HepG2 (cell line): ENCODE measurements around the gene TAS2R40. TPM values are rescaled to one million over a fixed set of nuclear protein-coding genes. Genes with fewer than 3 reads are reported as not detected.

ENCODE experiments used
- ARNT2 ChIP-seq: sonication (generic); formaldehyde crosslinking; IDR thresholded peaks from 2 replicates; pipeline ENCODE4 v1.8.0; 2022; ENCODE audit warnings: mild to moderate bottlenecking, low read depth, missing genetic modification reagents, moderate library complexity
- ATF7 ChIP-seq, 2 experiments: fragments of 450-650 bp in 1 of 2; sonication (generic) in 1 of 2; formaldehyde crosslinking in 1 of 2; IDR thresholded peaks; 2 replicates each; pipeline versions ENCODE4 v1.4.0 to v1.6.1; 2016 to 2020; ENCODE audit warnings: antibody characterized with exemption in 1 of 2, mild to moderate bottlenecking in 1 of 2, missing genetic modification reagents in 1 of 2
- CTCF ChIP-seq: sonication (generic); formaldehyde crosslinking; IDR thresholded peaks from 2 replicates; pipeline ENCODE4 v1.5.0; 2020; ENCODE audit warnings: mild to moderate bottlenecking, missing genetic modification reagents, moderate library complexity
- EZH2 ChIP-seq: conservative IDR thresholded peaks from 2 replicates; pipeline ENCODE4 v1.6.1; 2012; ENCODE audit warnings: mild to moderate bottlenecking, low read depth, low read length, moderate library complexity
- GLI4 ChIP-seq: sonication (generic); formaldehyde crosslinking; IDR thresholded peaks from 2 replicates; pipeline ENCODE4 v1.5.1; 2020; ENCODE audit warnings: missing genetic modification reagents, mild to moderate bottlenecking, moderate library complexity, borderline replicate concordance
- MIER3 ChIP-seq: IDR thresholded peaks from 2 replicates; pipeline ENCODE4 v1.6.1; 2016; ENCODE audit warnings: missing compliant biosample characterization, borderline replicate concordance
- MZF1 ChIP-seq: sonication (generic); formaldehyde crosslinking; IDR thresholded peaks from 2 replicates; pipeline ENCODE4 v1.8.1; 2023; ENCODE audit warnings: mild to moderate bottlenecking, missing genetic modification reagents, borderline replicate concordance
- NONO ChIP-seq, 2 experiments: fragments of 450-650 bp in 1 of 2; sonication (generic) in 1 of 2; formaldehyde crosslinking in 1 of 2; IDR thresholded peaks in 1 of 2; conservative IDR thresholded peaks in 1 of 2; 2 replicates each; pipeline versions ENCODE4 v1.6.1 to v1.8.0; 2017 to 2022; ENCODE audit warnings: mild to moderate bottlenecking in 1 of 2, missing genetic modification reagents in 1 of 2, moderate library complexity in 1 of 2
- PHF5A ChIP-seq: IDR thresholded peaks from one replicate; pipeline ENCODE4 v1.6.1; 2018; ENCODE audit warnings: low read depth, missing genetic modification reagents; ENCODE audit not compliant: unreplicated experiment
- SNAPC4 ChIP-seq: sonication (generic); formaldehyde crosslinking; IDR thresholded peaks from 2 replicates; pipeline ENCODE4 v1.4.0; 2020; ENCODE audit warnings: mild to moderate bottlenecking, missing genetic modification reagents
- SP4 ChIP-seq: sonication (generic); formaldehyde crosslinking; IDR thresholded peaks from 2 replicates; pipeline ENCODE4 v1.8.1; 2023; ENCODE audit warnings: mild to moderate bottlenecking, missing genetic modification reagents
- TFDP1 ChIP-seq: IDR thresholded peaks from 2 replicates; pipeline ENCODE4 v1.6.1; 2016; ENCODE audit warnings: missing compliant biosample characterization, missing genetic modification reagents, borderline replicate concordance
- ZNF501 ChIP-seq: sonication (generic); formaldehyde crosslinking; IDR thresholded peaks from 2 replicates; pipeline ENCODE4 v1.5.1; 2020; ENCODE audit warnings: mild to moderate bottlenecking, moderate library complexity, missing genetic modification reagents
- polyA plus RNA-seq, 8 experiments: library from polyadenylated mRNA; depleted of rRNA in 3 of 8; stranded (reverse) in 7 of 8; unstranded in 1 of 8; fragments of >200 nt; fragmentation: Illumina TruSeq in 4 of 8; extraction: Trizol in 4 of 8; gene quantifications; 2 replicates each; pipeline versions ENCODE4 v1.2.1 to v1.2.3, GENCODE V29; 2011 to 2016; ENCODE audit warnings: low read depth in 4 of 8, missing spikeins in 1 of 8, mixed read lengths in 1 of 8; ENCODE audit not compliant: insufficient read depth in 1 of 8
- total RNA-seq, 5 experiments: library from RNA; depleted of rRNA; stranded (reverse); fragments of >200 nt; fragmentation: Illumina TruSeq; extraction: Trizol; gene quantifications; 2 replicates each; pipeline ENCODE4 v1.2.3, GENCODE V29; 2016; ENCODE audit warnings: low read depth in 1 of 5
- TF ChIP-seq, protein P1 (sequence below): IDR thresholded peaks from 2 replicates; pipeline ENCODE4 v1.6.1; 2016; ENCODE audit warnings: control low read depth
- TF ChIP-seq, protein P2 (sequence below): IDR thresholded peaks from 2 replicates; pipeline ENCODE4 v1.6.1; 2012; ENCODE audit warnings: low read depth, low read length, improper control_type of control experiment

The TAS2R40 gene
- total and polyA plus RNA-seq, 2 of the 13 experiments (the other 11 are each of a cell fraction or from before 2014, with no cell fraction given): not detected

DNA sequence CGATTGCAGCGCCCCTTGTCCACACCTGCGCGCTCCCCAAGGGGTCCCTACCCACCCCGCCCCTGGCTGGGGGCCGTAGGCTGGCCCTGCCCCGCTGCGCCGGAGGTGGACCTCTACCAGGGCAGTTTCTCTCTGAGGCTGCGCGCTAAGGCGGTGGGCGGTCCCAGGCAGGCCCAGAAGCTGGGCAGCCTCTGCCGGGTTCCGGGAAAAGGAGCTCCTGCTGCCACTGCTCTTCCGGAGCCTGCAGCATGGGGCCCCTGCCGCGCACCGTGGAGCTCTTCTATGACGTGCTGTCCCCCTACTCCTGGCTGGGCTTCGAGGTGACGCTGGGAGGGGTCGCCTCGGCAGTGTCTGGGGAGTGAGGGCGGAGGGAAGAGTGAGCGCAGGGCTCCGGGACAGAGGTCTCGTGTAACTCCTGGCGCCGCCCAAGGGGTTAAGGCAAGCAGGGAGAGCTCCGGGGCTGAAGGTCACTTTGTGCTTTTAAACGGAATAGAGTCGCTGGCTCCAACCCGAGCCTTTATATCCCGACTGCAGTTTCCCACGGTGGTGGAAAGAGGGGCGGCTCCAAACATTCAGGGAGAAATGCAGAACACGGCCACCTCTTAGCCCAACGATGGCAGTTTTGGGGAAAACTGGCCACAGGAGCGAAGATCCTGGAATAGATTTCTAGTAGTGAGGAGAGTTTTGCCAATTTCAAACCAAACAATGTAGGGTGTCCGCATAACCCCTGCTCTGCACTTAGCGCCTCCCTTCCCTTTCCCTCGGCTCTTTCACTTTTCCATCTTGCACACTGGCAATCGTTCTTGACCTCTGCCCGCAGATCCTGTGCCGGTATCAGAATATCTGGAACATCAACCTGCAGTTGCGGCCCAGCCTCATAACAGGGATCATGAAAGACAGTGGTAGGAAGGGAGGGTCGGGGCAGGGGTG, 41.7 kb downstream of the TAS2R40 start, which contains the start of gene GSTK1 (continued):
- TF ChIP-seq SNAPC4 (CRISPR knock-in tag) (peak; percentile 61; the same call in 1 of the 2 replicates), ZNF501 (CRISPR knock-in tag) (peak; percentile 44; the same call in 1 of the 2 replicates), CTCF (peak; percentile 32), EZH2 (no peak), ATF7 (IDR thresholded peaks at IDR 0.05) (no peak), ATF7 (CRISPR knock-in tag; IDR thresholded peaks at IDR 0.05) (no peak), ARNT2 (CRISPR knock-in tag) (peak; percentile 80), MZF1 (CRISPR knock-in tag) (no peak), NONO (IDR thresholded peaks at IDR 0.05) (no peak), NONO (CRISPR knock-in tag; conservative IDR thresholded peaks at IDR 0.05) (peak; percentile 59; the same call in 1 of the 2 replicates), MIER3 (CRISPR knock-in tag) (peak; percentile 20; the same call in 1 of the 2 replicates), GLI4 (CRISPR knock-in tag) (no peak), PHF5A (CRISPR knock-in tag) (peak; percentile 67), SP4 (CRISPR knock-in tag) (peak; percentile 41; the same call in 1 of the 2 replicates), TFDP1 (peak; percentile 28; the same call in 1 of the 2 replicates)
- TF ChIP-seq, protein P1, sequence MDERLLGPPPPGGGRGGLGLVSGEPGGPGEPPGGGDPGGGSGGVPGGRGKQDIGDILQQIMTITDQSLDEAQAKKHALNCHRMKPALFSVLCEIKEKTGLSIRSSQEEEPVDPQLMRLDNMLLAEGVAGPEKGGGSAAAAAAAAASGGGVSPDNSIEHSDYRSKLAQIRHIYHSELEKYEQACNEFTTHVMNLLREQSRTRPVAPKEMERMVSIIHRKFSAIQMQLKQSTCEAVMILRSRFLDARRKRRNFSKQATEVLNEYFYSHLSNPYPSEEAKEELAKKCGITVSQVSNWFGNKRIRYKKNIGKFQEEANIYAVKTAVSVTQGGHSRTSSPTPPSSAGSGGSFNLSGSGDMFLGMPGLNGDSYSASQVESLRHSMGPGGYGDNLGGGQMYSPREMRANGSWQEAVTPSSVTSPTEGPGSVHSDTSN (CRISPR knock-in tag): no peak
- TF ChIP-seq, protein P2, sequence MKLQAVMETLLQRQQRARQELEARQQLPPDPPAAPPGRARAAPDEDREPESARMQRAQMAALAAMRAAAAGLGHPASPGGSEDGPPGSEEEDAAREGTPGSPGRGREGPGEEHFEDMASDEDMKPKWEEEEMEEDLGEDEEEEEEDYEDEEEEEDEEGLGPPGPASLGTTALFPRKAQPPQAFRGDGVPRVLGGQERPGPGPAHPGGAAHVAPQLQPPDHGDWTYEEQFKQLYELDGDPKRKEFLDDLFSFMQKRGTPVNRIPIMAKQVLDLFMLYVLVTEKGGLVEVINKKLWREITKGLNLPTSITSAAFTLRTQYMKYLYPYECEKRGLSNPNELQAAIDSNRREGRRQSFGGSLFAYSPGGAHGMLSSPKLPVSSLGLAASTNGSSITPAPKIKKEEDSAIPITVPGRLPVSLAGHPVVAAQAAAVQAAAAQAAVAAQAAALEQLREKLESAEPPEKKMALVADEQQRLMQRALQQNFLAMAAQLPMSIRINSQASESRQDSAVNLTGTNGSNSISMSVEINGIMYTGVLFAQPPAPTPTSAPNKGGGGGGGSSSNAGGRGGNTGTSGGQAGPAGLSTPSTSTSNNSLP: no peak
